Measurements from ENCODE around the gene SLC51B. TPM values are rescaled to one million over a fixed set of nuclear protein-coding genes. Genes with fewer than 3 reads are reported as not detected.
A peak's percentile ranks its signal among the peaks of the same experiment; 100 is the strongest.

SLC51B gene
- total RNA-seq (2011; cell fraction: chromatin; rRNA removed; ENCODE audit: low replicate concordance) = not detected in 2 replicates
- total RNA-seq (2011; cell fraction: nucleolus; rRNA removed) = not detected in 2 replicates
- total RNA-seq (2011; cell fraction: nucleoplasm; rRNA removed) = not detected in 2 replicates
- not detected in 2 replicates for total RNA-seq (2014; rRNA removed)
- not detected in 2 replicates for total RNA-seq (2014; rRNA removed; fragmentation: Illumina TruSeq; extraction: Trizol)
- total RNA-seq (2015; rRNA removed; fragmentation: Illumina TruSeq; extraction: Trizol) = not detected in 2 replicates
- total RNA-seq (2021) = not detected in 2 replicates
- polyA plus RNA-seq (2011; rRNA removed) = not detected in 2 replicates
- polyA plus RNA-seq (2011; cell fraction: cytosol; rRNA removed) = not detected in 2 replicates
- polyA plus RNA-seq (2011; cell fraction: nucleus; rRNA removed) = not detected in 2 replicates
- not detected in 2 replicates for polyA plus RNA-seq (2012)
- polyA plus RNA-seq (2014; fragmentation: Illumina TruSeq; extraction: Trizol) = not detected in 2 replicates
- polyA plus RNA-seq (2014; fragmentation: Nextera tagmentation; extraction: Ambion mirVana) = not detected
- not detected in 2 replicates for polyA plus RNA-seq (2014; rRNA removed)
- not detected in 2 replicates for polyA minus RNA-seq (2011; rRNA and poly(A)+ RNA removed)
- polyA minus RNA-seq (2011; cell fraction: cytosol; rRNA and poly(A)+ RNA removed) = not detected in 2 replicates
- polyA minus RNA-seq (2011; cell fraction: nucleus; rRNA and poly(A)+ RNA removed) = not detected in 2 replicates
- Bru-seq, nascent RNA = not detected
- not detected for BruChase-seq, experiment 1, labeled RNA remaining after a 2-hour chase
- BruChase-seq, experiment 2, labeled RNA remaining after a 6-hour chase = not detected
- long read RNA-seq, experiment 1 = 0 reads
- long read RNA-seq, experiment 2 = 0 reads
- long read RNA-seq, experiment 3 = 0 reads

- Histone ChIP-seq H3K9ac (ENCODE audit: insufficient read depth in 1 of 2, low read depth in 2 of 2, low read length in 2 of 2) (no peak within 1 kb of the TSS), H3K27me3 (ENCODE audit: control insufficient read depth in 2 of 2, insufficient read depth in 2 of 2, low read length in 2 of 2) (peaks cover 0 to 8% of the 10 kb centered on the region in 2 experiments; a peak in 2 of 5 replicates), H3K4me1 (replicated peaks in 1 of 2; ENCODE audit: control insufficient read depth in 2 of 2, insufficient read depth in 2 of 2, low read length in 2 of 2) (peaks cover 5 to 9% of the 10 kb centered on the region in 2 experiments; a peak in 3 of 5 replicates), H3K9me1 (ENCODE audit: control insufficient read depth, insufficient read depth, low read length) (no peaks in the 10 kb centered on the region), H3K27ac (ENCODE audit: extremely low read depth, low read depth, low read length) (no peak within 1 kb of the TSS), H3K4me2 (ENCODE audit: insufficient read depth, low read length) (no peak within 1 kb of the TSS), H4K20me1 (replicated peaks; ENCODE audit: control insufficient read depth, insufficient read depth, low read length) (no peaks in the 10 kb centered on the region), H3K36me3 (ENCODE audit: control insufficient read depth, insufficient read depth, low read length) (no peaks in the 10 kb centered on the region), H3K9me3 (replicated peaks; ENCODE audit: control insufficient read depth, insufficient read depth, low read depth, low read length) (no peaks in the 10 kb centered on the region; the same call in 1 of the 2 replicates), H3K79me2 (ENCODE audit: control insufficient read depth, insufficient read depth, low read length) (no peaks in the 10 kb centered on the region), H3K4me3 (no peak within 1 kb of the TSS), H2AFZ (ENCODE audit: low read depth, low read length) (no peak within 1 kb of the TSS)
- CTCF ChIA-PET (ENCODE audit: low intra/inter-chr PET ratio) = no interaction called here
- in situ Hi-C loops (cut with MboI) = no loop called here
- intact Hi-C loops (cut with micrococcal nuclease) = no loop called here
- 30% methylated on average over 7 of the region's 7 CpGs for WGBS (ENCODE audit: insufficient coverage, low coverage, missing lambda C conversion rate)
- POLR2A ChIA-PET = interaction anchor here (1.6 kb wide), 1 partner anchor 10 kb away, joined by 3 read pairs; no protein-coding TSS in a partner anchor
- ATAC-seq (peak; percentile 22; the same call in 1 of the 3 replicates), FAIRE-seq (no peak), DNase-seq (ENCODE audit: extremely low read depth in 1 of 4, low spot score in 3 of 4) (peak in 1 of 4 experiments; percentile 18)
- no TSS peak for BruUV-seq (replicated peaks)
- TF ChIP-seq CEBPG (CRISPR knock-in tag; IDR thresholded peaks at IDR 0.05) = 0 out of 2 replicates have a peak, but pooled peaks have one; percentile 26
- TF ChIP-seq CEBPG (tag; conservative IDR thresholded peaks at IDR 0.05 in 1 of 2, IDR thresholded peaks at IDR 0.05 in 1 of 2) = 0 out of 4 replicates have a peak, but pooled peaks have one; percentile 9 to 29
- no peak for TF ChIP-seq ZNF589 (CRISPR knock-in tag; IDR thresholded peaks at IDR 0.05; ENCODE audit: low read depth)
- TF ChIP-seq CEBPB (tag; IDR thresholded peaks at IDR 0.05) = 0 out of 2 replicates have a peak, but pooled peaks have one; percentile 29
Measured at GRCh38 chr15:65044724-65045481, at the start of gene SLC51B. Gene SLC51B (plus strand): TSS chr15:65045387. CDS start chr15:65050005, 4,618 bp downstream.
